K562 (cell line): ENCODE results near the gene MBOAT1. TPM values are rescaled to one million over a fixed set of nuclear protein-coding genes. Genes with fewer than 3 reads are reported as not detected.

Experiments used
- ATAC-seq: fragments of 200-7000 bp; cut with Tn5 transposase; 3 replicates; pipeline ENCODE4 v1.9.1; 2020; ENCODE audit warnings: moderate library complexity
- BruUV-seq: library from RNA; stranded (reverse); fragments of 400-500 nt; replicated peaks from 2 replicates; lab custom pipeline; 2021; lab: Mats Ljungman, UMichigan
- CTCF ChIA-PET: fragments of 300-600 bp; formaldehyde crosslinking; extraction: SDS; loops from one replicate; lab custom pipeline; 2021; ENCODE audit warnings: low intra/inter-chr PET ratio; lab: Yijun Ruan, JAX
- POLR2A ChIA-PET: fragments of 300-600, 350-650 bp; sonication (Branson Sonifier 250); formaldehyde crosslinking; extraction: SDS; loops from one replicate; lab custom pipeline; 2021; ENCODE audit warnings: antibody characterized with exemption, inconsistent platforms; lab: Yijun Ruan, JAX
- DNase-seq, 4 experiments: peaks; one replicate each; pipeline versions ENCODE4 v3.0.0 to v3.0.0-alpha.2; 2011 to 2018; ENCODE audit warnings: low spot score in 3 of 4, mixed read lengths in 3 of 4; ENCODE audit errors: extremely low read depth in 1 of 4
- FAIRE-seq: peaks from 2 replicates; lab custom pipeline; 2011; peaks lifted over from hg19 to GRCh38; lab: Jason Lieb, UNC
- H2AFZ ChIP-seq: 2 replicates; pipeline ENCODE4 v1.6.0; 2011; ENCODE audit warnings: low read depth, low read length, control low read depth, inconsistent platforms
- H3K27ac ChIP-seq: fragments of 200-600 bp; 3 replicates; pipeline ENCODE4 v1.8.0; 2011; ENCODE audit warnings: low read depth, mild to moderate bottlenecking, control low read depth, inconsistent platforms, low read length, moderate library complexity, mixed read lengths; ENCODE audit errors: extremely low read depth
- H3K27me3 ChIP-seq, 2 experiments: fragments of 300-600 bp in 1 of 2; 2 replicates in 1 of 2; 3 replicates in 1 of 2; pipeline versions ENCODE4 v1.6.0 to v1.8.0; 2011; ENCODE audit warnings: inconsistent platforms in 2 of 2, low read length in 2 of 2, mild to moderate bottlenecking in 1 of 2, mixed read lengths in 1 of 2, moderate library complexity in 1 of 2; ENCODE audit not compliant: control insufficient read depth in 2 of 2, insufficient read depth in 2 of 2
- H3K36me3 ChIP-seq: fragments of 300-600 bp; 3 replicates; pipeline ENCODE4 v1.8.0; 2011; ENCODE audit warnings: mild to moderate bottlenecking, low read length, inconsistent platforms; ENCODE audit not compliant: control insufficient read depth, insufficient read depth
- H3K4me1 ChIP-seq, 2 experiments: fragments of 200-600 bp in 1 of 2; replicated peaks in 1 of 2; 2 replicates in 1 of 2; 3 replicates in 1 of 2; pipeline versions ENCODE4 v1.5.1 to v1.8.0; 2011; ENCODE audit warnings: inconsistent platforms in 2 of 2, low read length in 2 of 2, mild to moderate bottlenecking in 1 of 2, mixed read lengths in 1 of 2, moderate library complexity in 1 of 2; ENCODE audit not compliant: control insufficient read depth in 2 of 2, insufficient read depth in 2 of 2
- H3K4me2 ChIP-seq: 2 replicates; pipeline ENCODE4 v1.6.1; 2011; ENCODE audit warnings: low read length, control low read depth, inconsistent platforms, mixed read lengths; ENCODE audit not compliant: insufficient read depth
- H3K4me3 ChIP-seq: fragments of 200-600 bp; sonication (generic), shearing (Covaris generic); 2 replicates; pipeline ENCODE4 v1.5.1; 2016; ENCODE audit warnings: control low read depth, inconsistent platforms
- H3K79me2 ChIP-seq: fragments of 200-600 bp; 3 replicates; pipeline ENCODE4 v1.8.0; 2011; ENCODE audit warnings: low read length, inconsistent platforms; ENCODE audit not compliant: control insufficient read depth, insufficient read depth
- H3K9ac ChIP-seq, 2 experiments: 2 replicates each; pipeline versions ENCODE4 v1.6.0 to v1.6.1; 2011; ENCODE audit warnings: low read depth in 2 of 2, low read length in 2 of 2, control low read depth in 1 of 2, inconsistent platforms in 1 of 2, mild to moderate bottlenecking in 1 of 2, mixed read lengths in 1 of 2; ENCODE audit not compliant: insufficient read depth in 1 of 2
- H3K9me1 ChIP-seq: one replicate; pipeline ENCODE4 v1.6.0; 2011; ENCODE audit warnings: inconsistent platforms, mild to moderate bottlenecking, low read length, moderate library complexity; ENCODE audit not compliant: control insufficient read depth, insufficient read depth
- H3K9me3 ChIP-seq: replicated peaks from 2 replicates; pipeline ENCODE4 v1.5.1; 2011; ENCODE audit warnings: low read depth, low read length, inconsistent platforms; ENCODE audit not compliant: control insufficient read depth, insufficient read depth
- H4K20me1 ChIP-seq: replicated peaks from 2 replicates; pipeline ENCODE4 v1.6.1; 2011; ENCODE audit warnings: low read length, inconsistent platforms, mixed read lengths; ENCODE audit not compliant: control insufficient read depth, insufficient read depth
- ARHGAP35 ChIP-seq: fragments of 450-650 bp; IDR thresholded peaks from 2 replicates; pipeline ENCODE4 v1.6.1; 2018; ENCODE audit not compliant: partially characterized antibody
- CSDE1 ChIP-seq, 2 experiments: fragments of 450-650 bp; IDR thresholded peaks; 2 replicates each; pipeline ENCODE4 v1.6.1; 2016; ENCODE audit warnings: mild to moderate bottlenecking in 1 of 2
- NFYB ChIP-seq: IDR thresholded peaks from 2 replicates; pipeline ENCODE4 v1.6.1; 2011; ENCODE audit warnings: mild to moderate bottlenecking, moderate library complexity; ENCODE audit not compliant: insufficient read length; ENCODE audit errors: extremely low read depth
- TEAD4 ChIP-seq, 2 experiments: sonication (generic) in 1 of 2; formaldehyde crosslinking in 1 of 2; IDR thresholded peaks; 2 replicates each; pipeline versions ENCODE4 v1.6.1 to v1.8.0; 2012 to 2022; ENCODE audit warnings: borderline replicate concordance in 1 of 2, inconsistent platforms in 1 of 2, low read length in 1 of 2, mild to moderate bottlenecking in 1 of 2, missing genetic modification reagents in 1 of 2
- ZBTB8A ChIP-seq: fragments of 450-650 bp; IDR thresholded peaks from 2 replicates; pipeline ENCODE4 v1.6.1; 2018; ENCODE audit warnings: mild to moderate bottlenecking, moderate library complexity; ENCODE audit not compliant: partially characterized antibody
- ZFP1 ChIP-seq: fragments of 450-650 bp; formaldehyde crosslinking; IDR thresholded peaks from 2 replicates; pipeline ENCODE4 v1.4.0; 2020; ENCODE audit warnings: mild to moderate bottlenecking, mixed read lengths
- ZNF586 ChIP-seq: fragments of 450-650 bp; formaldehyde crosslinking; conservative IDR thresholded peaks from 2 replicates; pipeline ENCODE4 v1.4.0; 2020; ENCODE audit warnings: mild to moderate bottlenecking, moderate library complexity
- WGBS: fragments of 100-300 bp; shearing (Covaris generic); methylation state at CpG from one replicate; pipeline ENCODE4 v1.1.6; 2016; ENCODE audit warnings: low coverage, mixed read lengths; ENCODE audit not compliant: insufficient coverage; ENCODE audit errors: missing lambda C conversion rate; 5-methylcytosine and 5-hydroxymethylcytosine counted together
- in situ Hi-C: fragments of 300-500 bp; cut with MboI; formaldehyde crosslinking; loops from 4 replicates; pipeline ENCODE4 v1.15.0; 2018; ENCODE audit warnings: inconsistent platforms, mixed read lengths
- intact Hi-C: fragments of 100-400 bp; cut with micrococcal nuclease; formaldehyde crosslinking; loops from 2 replicates; pipeline ENCODE4 v1.14.2; 2022
- polyA plus RNA-seq, 8 experiments: library from polyadenylated mRNA; depleted of rRNA in 4 of 8; stranded (reverse) in 5 of 8; unstranded in 3 of 8; fragments of >200 nt; fragmentation: Nextera tagmentation in 2 of 8; fragmentation: Illumina TruSeq in 1 of 8; extraction: Ambion mirVana in 2 of 8; extraction: Trizol in 1 of 8; gene quantifications; 2 replicates each; pipeline versions ENCODE4 v1.2.1 to v1.2.3, GENCODE V29; 2011 to 2014; ENCODE audit warnings: inconsistent platforms in 1 of 8, missing spikeins in 1 of 8
- total RNA-seq, 7 experiments: library from RNA; depleted of rRNA in 6 of 7; stranded (reverse); fragments of >200 nt in 6 of 7; fragmentation: Illumina TruSeq in 2 of 7; extraction: Trizol in 2 of 7; gene quantifications; 2 replicates each; pipeline versions ENCODE4 v1.2.1 to v1.2.3, GENCODE V29; 2011 to 2021; ENCODE audit warnings: low replicate concordance in 1 of 7
- TF ChIP-seq, protein P1 (sequence below): sonication (generic); formaldehyde crosslinking; IDR thresholded peaks from 2 replicates; pipeline ENCODE4 v1.4.0; 2020; ENCODE audit warnings: mild to moderate bottlenecking, missing genetic modification reagents
- TF ChIP-seq, protein P2 (sequence below): fragments of 450-650 bp; formaldehyde crosslinking; IDR thresholded peaks from 2 replicates; pipeline ENCODE4 v1.4.0; 2020; ENCODE audit warnings: mild to moderate bottlenecking, mixed read lengths
- TF ChIP-seq, protein P3 (sequence below): fragments of 450-650 bp; IDR thresholded peaks from 2 replicates; pipeline ENCODE4 v1.6.1; 2016; ENCODE audit warnings: low read depth

Gene MBOAT1
- total and polyA plus RNA-seq, 9 of the 15 experiments (the other 6 are each of a cell fraction or from before 2014, with no cell fraction given) = 0.13 to 16.5 (median 10.3) TPM

DNA sequence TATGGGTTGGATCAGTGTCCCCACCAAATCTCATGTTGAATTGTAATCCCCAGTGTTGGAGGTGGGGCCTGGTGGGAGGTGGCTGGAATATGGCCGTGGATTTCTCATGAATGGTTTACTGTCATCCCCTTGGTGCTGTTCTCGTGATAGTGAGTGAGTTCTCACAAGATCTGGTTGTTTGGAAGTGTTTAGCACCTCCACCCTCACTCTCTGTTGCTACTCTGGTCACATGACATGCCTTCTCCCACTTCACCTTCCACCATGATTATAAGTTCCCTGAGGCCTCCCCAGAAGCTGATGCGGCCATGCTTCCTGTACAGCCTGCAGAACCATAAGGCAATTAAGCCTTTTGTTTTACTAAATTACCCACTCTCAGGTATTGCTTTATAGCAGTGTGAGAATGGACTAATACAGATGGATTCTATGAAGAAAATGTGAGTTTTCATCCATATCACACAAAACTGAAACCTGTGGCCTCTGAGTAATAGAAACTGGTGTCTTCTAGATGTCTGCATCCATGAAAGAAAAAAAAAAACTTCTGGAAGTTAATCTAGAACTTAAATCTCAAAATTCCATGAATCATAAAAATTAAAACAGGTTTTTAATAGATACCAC, 39.3 kb downstream of the MBOAT1 start:
- H3K4me1 ChIP-seq = peaks cover 0 to 19% of the 10 kb centered on the region in 2 experiments; a peak in 4 of 5 replicates
- H3K4me3 ChIP-seq = no peak overlapping the region
- no peak for DNase-seq
- no peaks in the 10 kb centered on the region for H3K36me3 ChIP-seq
- ChIA-PET POLR2A (interaction anchor here (0.8 kb wide), 1 partner anchor 10 kb away, joined by 3 read pairs; no protein-coding TSS in a partner anchor), CTCF (no interaction called here)
- in situ Hi-C loops = no loop called here
- no peak; the same call in 2 of the 3 replicates for ATAC-seq
- H3K4me2 ChIP-seq = no peak overlapping the region
- intact Hi-C loops = no loop called here
- no peak overlapping the region for H2AFZ ChIP-seq
- no peaks in the 10 kb centered on the region for H3K27me3 ChIP-seq
- no peaks in the 10 kb centered on the region for H3K79me2 ChIP-seq
- WGBS = 76% methylated on average over 3 of the region's 3 CpGs
- no peak overlapping the region for H3K27ac ChIP-seq
- no peaks in the 10 kb centered on the region for H4K20me1 ChIP-seq
- H3K9me3 ChIP-seq = no peaks in the 10 kb centered on the region
- H3K9ac ChIP-seq = no peak overlapping the region
- peak; percentile 37 for FAIRE-seq
- BruUV-seq = no TSS peak
- H3K9me1 ChIP-seq = peaks cover 5% of the 10 kb centered on the region
- no peak for TF ChIP-seq ZNF586 (CRISPR knock-in tag)
- TF ChIP-seq, protein P1, sequence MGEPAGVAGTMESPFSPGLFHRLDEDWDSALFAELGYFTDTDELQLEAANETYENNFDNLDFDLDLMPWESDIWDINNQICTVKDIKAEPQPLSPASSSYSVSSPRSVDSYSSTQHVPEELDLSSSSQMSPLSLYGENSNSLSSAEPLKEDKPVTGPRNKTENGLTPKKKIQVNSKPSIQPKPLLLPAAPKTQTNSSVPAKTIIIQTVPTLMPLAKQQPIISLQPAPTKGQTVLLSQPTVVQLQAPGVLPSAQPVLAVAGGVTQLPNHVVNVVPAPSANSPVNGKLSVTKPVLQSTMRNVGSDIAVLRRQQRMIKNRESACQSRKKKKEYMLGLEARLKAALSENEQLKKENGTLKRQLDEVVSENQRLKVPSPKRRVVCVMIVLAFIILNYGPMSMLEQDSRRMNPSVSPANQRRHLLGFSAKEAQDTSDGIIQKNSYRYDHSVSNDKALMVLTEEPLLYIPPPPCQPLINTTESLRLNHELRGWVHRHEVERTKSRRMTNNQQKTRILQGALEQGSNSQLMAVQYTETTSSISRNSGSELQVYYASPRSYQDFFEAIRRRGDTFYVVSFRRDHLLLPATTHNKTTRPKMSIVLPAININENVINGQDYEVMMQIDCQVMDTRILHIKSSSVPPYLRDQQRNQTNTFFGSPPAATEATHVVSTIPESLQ (CRISPR knock-in tag) = no peak
- TF ChIP-seq, protein P2, sequence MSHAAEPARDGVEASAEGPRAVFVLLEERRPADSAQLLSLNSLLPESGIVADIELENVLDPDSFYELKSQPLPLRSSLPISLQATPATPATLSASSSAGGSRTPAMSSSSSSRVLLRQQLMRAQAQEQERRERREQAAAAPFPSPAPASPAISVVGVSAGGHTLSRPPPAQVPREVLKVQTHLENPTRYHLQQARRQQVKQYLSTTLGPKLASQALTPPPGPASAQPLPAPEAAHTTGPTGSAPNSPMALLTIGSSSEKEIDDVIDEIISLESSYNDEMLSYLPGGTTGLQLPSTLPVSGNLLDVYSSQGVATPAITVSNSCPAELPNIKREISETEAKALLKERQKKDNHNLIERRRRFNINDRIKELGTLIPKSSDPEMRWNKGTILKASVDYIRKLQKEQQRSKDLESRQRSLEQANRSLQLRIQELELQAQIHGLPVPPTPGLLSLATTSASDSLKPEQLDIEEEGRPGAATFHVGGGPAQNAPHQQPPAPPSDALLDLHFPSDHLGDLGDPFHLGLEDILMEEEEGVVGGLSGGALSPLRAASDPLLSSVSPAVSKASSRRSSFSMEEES (CRISPR knock-in tag) = peak; percentile 87
- TF ChIP-seq CSDE1 (IDR thresholded peaks at IDR 0.05) = no peak
- TF ChIP-seq NFYB = no peak
- TF ChIP-seq ZBTB8A = no peak
- TF ChIP-seq ZFP1 (CRISPR knock-in tag) = no peak
- TF ChIP-seq, protein P3, sequence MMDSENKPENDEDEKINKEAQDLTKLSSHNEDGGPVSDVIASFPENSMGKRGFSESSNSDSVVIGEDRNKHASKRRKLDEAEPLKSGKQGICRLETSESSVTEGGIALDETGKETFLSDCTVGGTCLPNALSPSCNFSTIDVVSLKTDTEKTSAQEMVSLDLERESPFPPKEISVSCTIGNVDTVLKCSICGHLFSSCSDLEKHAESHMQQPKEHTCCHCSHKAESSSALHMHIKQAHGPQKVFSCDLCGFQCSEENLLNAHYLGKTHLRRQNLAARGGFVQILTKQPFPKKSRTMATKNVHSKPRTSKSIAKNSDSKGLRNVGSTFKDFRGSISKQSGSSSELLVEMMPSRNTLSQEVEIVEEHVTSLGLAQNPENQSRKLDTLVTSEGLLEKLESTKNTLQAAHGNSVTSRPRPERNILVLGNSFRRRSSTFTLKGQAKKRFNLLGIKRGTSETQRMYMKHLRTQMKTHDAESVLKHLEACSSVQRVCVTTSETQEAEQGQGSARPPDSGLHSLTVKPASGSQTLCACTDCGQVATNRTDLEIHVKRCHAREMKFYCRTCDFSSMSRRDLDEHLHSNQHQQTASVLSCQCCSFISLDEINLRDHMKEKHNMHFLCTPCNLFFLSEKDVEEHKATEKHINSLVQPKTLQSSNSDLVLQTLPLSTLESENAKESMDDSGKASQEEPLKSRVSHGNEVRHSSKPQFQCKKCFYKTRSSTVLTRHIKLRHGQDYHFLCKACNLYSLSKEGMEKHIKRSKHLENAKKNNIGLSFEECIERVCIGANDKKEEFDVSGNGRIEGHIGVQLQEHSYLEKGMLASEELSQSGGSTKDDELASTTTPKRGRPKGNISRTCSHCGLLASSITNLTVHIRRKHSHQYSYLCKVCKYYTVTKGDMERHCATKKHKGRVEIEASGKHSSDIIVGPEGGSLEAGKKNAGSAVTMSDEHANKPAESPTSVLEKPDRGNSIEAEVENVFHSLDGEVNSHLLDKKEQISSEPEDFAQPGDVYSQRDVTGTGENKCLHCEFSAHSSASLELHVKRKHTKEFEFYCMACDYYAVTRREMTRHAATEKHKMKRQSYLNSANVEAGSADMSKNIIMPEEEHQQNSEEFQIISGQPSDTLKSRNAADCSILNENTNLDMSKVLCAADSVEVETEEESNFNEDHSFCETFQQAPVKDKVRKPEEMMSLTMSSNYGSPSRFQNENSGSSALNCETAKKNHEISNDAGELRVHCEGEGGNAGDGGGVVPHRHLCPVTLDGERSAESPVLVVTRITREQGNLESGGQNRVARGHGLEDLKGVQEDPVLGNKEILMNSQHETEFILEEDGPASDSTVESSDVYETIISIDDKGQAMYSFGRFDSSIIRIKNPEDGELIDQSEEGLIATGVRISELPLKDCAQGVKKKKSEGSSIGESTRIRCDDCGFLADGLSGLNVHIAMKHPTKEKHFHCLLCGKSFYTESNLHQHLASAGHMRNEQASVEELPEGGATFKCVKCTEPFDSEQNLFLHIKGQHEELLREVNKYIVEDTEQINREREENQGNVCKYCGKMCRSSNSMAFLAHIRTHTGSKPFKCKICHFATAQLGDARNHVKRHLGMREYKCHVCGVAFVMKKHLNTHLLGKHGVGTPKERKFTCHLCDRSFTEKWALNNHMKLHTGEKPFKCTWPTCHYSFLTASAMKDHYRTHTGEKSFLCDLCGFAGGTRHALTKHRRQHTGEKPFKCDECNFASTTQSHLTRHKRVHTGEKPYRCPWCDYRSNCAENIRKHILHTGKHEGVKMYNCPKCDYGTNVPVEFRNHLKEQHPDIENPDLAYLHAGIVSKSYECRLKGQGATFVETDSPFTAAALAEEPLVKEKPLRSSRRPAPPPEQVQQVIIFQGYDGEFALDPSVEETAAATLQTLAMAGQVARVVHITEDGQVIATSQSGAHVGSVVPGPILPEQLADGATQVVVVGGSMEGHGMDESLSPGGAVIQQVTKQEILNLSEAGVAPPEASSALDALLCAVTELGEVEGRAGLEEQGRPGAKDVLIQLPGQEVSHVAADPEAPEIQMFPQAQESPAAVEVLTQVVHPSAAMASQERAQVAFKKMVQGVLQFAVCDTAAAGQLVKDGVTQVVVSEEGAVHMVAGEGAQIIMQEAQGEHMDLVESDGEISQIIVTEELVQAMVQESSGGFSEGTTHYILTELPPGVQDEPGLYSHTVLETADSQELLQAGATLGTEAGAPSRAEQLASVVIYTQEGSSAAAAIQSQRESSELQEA = no peak
- TF ChIP-seq TEAD4 (IDR thresholded peaks at IDR 0.05; ENCODE audit: low read length) = no peak
- TF ChIP-seq TEAD4 (CRISPR knock-in tag; IDR thresholded peaks at IDR 0.05; ENCODE audit: borderline replicate concordance) = no peak
- TF ChIP-seq ARHGAP35 = no peak
